HUES48 (cell line): ENCODE data around the gene MXD4.

ENCODE experiments used
- H3K27ac ChIP-seq: one replicate; pipeline ENCODE4 v1.7.0; 2013; ENCODE audit warnings: low read depth, low read length, inconsistent platforms
- H3K27me3 ChIP-seq: 2 replicates; pipeline ENCODE4 v1.6.1; 2013; ENCODE audit warnings: mild to moderate bottlenecking, low read length; ENCODE audit not compliant: control insufficient read depth, insufficient read depth
- H3K36me3 ChIP-seq: 2 replicates; pipeline ENCODE4 v1.6.1; 2013; ENCODE audit warnings: low read length; ENCODE audit not compliant: control insufficient read depth, insufficient read depth
- H3K4me1 ChIP-seq: 2 replicates; pipeline ENCODE4 v1.6.1; 2013; ENCODE audit warnings: mild to moderate bottlenecking, low read length; ENCODE audit not compliant: control insufficient read depth, insufficient read depth
- H3K4me3 ChIP-seq: 2 replicates; pipeline ENCODE4 v1.5.1; 2013; ENCODE audit warnings: mild to moderate bottlenecking, low read depth, low read length
- H3K9ac ChIP-seq: 2 replicates; pipeline ENCODE4 v1.6.1; 2013; ENCODE audit warnings: mild to moderate bottlenecking, low read depth, low read length, moderate library complexity
- H3K9me3 ChIP-seq: 2 replicates; pipeline ENCODE4 v1.6.1; 2013; ENCODE audit warnings: low read length; ENCODE audit not compliant: control insufficient read depth, insufficient read depth

MXD4 gene

GRCh38 chr4:2261853-2262144 is at the start of gene MXD4:
MXD4 (minus strand) TSS chr4:2262109; CDS start chr4:2261980, 129 bp downstream.
- Histone ChIP-seq H3K4me3 (peak within 1 kb of the TSS; percentile 81), H3K9ac (peak within 1 kb of the TSS; percentile 44; the same call in 1 of the 2 replicates), H3K9me3 (no peaks in the 10 kb centered on the region), H3K4me1 (peaks cover 4% of the 10 kb centered on the region; the same call in 1 of the 2 replicates), H3K27ac (peak within 1 kb of the TSS; percentile 72), H3K36me3 (no peaks in the 10 kb centered on the region), H3K27me3 (no peaks in the 10 kb centered on the region)

GRCh38 chr4:2306773-2307410 is 45.0 kb upstream of the MXD4 start:
- Histone ChIP-seq H3K27ac (no peak overlapping the region), H3K36me3 (no peaks in the 10 kb centered on the region), H3K4me3 (no peak overlapping the region), H3K9ac (no peak overlapping the region), H3K4me1 (no peaks in the 10 kb centered on the region), H3K9me3 (no peaks in the 10 kb centered on the region), H3K27me3 (no peaks in the 10 kb centered on the region)

GRCh38 chr4:2305766-2306501 is 44.0 kb upstream of the MXD4 start:
- Histone ChIP-seq H3K9ac (no peak overlapping the region), H3K27me3 (no peaks in the 10 kb centered on the region), H3K27ac (no peak overlapping the region), H3K4me3 (no peak overlapping the region), H3K4me1 (no peaks in the 10 kb centered on the region), H3K9me3 (no peaks in the 10 kb centered on the region), H3K36me3 (no peaks in the 10 kb centered on the region)

- Histone ChIP-seq H3K4me1 (no peaks in the 10 kb centered on the region), H3K27me3 (no peaks in the 10 kb centered on the region), H3K27ac (no peak overlapping the region), H3K36me3 (no peaks in the 10 kb centered on the region), H3K4me3 (no peak overlapping the region), H3K9ac (no peak overlapping the region), H3K9me3 (no peaks in the 10 kb centered on the region)
Observed at GRCh38 chr4:2304877-2305561, 43.1 kb upstream of the MXD4 start.

- no peak overlapping the region for H3K4me3 ChIP-seq
- H3K9me3 ChIP-seq, result no peaks in the 10 kb centered on the region
- no peaks in the 10 kb centered on the region for H3K27me3 ChIP-seq
- H3K4me1 ChIP-seq, result no peaks in the 10 kb centered on the region
- H3K36me3 ChIP-seq, result no peaks in the 10 kb centered on the region
- no peak overlapping the region for H3K9ac ChIP-seq
- no peak overlapping the region for H3K27ac ChIP-seq
Observed at GRCh38 chr4:2304321-2304876, 42.5 kb upstream of the MXD4 start.

- H3K9ac ChIP-seq, result no peak overlapping the region
- H3K4me1 ChIP-seq, result no peaks in the 10 kb centered on the region
- no peaks in the 10 kb centered on the region for H3K9me3 ChIP-seq
- no peak overlapping the region for H3K4me3 ChIP-seq
- H3K27me3 ChIP-seq, result no peaks in the 10 kb centered on the region
- no peaks in the 10 kb centered on the region for H3K36me3 ChIP-seq
- H3K27ac ChIP-seq, result no peak overlapping the region
Observed at GRCh38 chr4:2303686-2304320, 41.9 kb upstream of the MXD4 start.

- no peaks in the 10 kb centered on the region for H3K36me3 ChIP-seq
- no peaks in the 10 kb centered on the region for H3K9me3 ChIP-seq
- no peak overlapping the region for H3K27ac ChIP-seq
- H3K27me3 ChIP-seq, result no peaks in the 10 kb centered on the region
- no peaks in the 10 kb centered on the region for H3K4me1 ChIP-seq
- H3K9ac ChIP-seq, result no peak overlapping the region
- no peak overlapping the region for H3K4me3 ChIP-seq
Observed at GRCh38 chr4:2303121-2303685, 41.3 kb upstream of the MXD4 start.

GRCh38 chr4:2302387-2303119 is 40.6 kb upstream of the MXD4 start:
- Histone ChIP-seq H3K9me3 (no peaks in the 10 kb centered on the region), H3K4me1 (no peaks in the 10 kb centered on the region), H3K27ac (no peak overlapping the region), H3K4me3 (no peak overlapping the region), H3K36me3 (no peaks in the 10 kb centered on the region), H3K27me3 (no peaks in the 10 kb centered on the region), H3K9ac (no peak overlapping the region)

- Histone ChIP-seq H3K4me3 (no peak overlapping the region), H3K4me1 (no peaks in the 10 kb centered on the region), H3K27me3 (no peaks in the 10 kb centered on the region), H3K36me3 (no peaks in the 10 kb centered on the region), H3K9me3 (no peaks in the 10 kb centered on the region), H3K27ac (no peak overlapping the region), H3K9ac (no peak overlapping the region)
Observed at GRCh38 chr4:2301806-2302205, 39.9 kb upstream of the MXD4 start.

- Histone ChIP-seq H3K9me3 (no peaks in the 10 kb centered on the region), H3K9ac (no peak overlapping the region), H3K27ac (no peak overlapping the region), H3K4me3 (no peak overlapping the region), H3K4me1 (no peaks in the 10 kb centered on the region), H3K36me3 (no peaks in the 10 kb centered on the region), H3K27me3 (no peaks in the 10 kb centered on the region)
Observed at GRCh38 chr4:2301225-2301642, 39.3 kb upstream of the MXD4 start.
